MCF 10A (cell line): ENCODE measurements around the gene BMP2K. TPM values are rescaled to one million over a fixed set of nuclear protein-coding genes. Genes with fewer than 3 reads are reported as not detected.
"Not testable (repeated sequence)": the region's sequence is repeated elsewhere in the genome, so short reads cannot be mapped to it uniquely, and the experiment has no call there.

Source experiments
- BruUV-seq: library from RNA; stranded (reverse); fragments of 400-500 nt; replicated peaks from 2 replicates; lab custom pipeline; 2021; lab: Mats Ljungman, UMichigan
- CTCF ChIA-PET: fragments of 300-600 bp; sonication (Branson Sonifier 250); formaldehyde crosslinking; extraction: SDS; loops from one replicate; lab custom pipeline; 2021; ENCODE audit warnings: antibody characterized with exemption, inconsistent platforms; lab: Yijun Ruan, JAX
- POLR2A ChIA-PET: fragments of 300-600, 350-650 bp; sonication (Branson Sonifier 250); formaldehyde crosslinking; extraction: SDS; loops from one replicate; lab custom pipeline; 2020; ENCODE audit warnings: antibody characterized with exemption, inconsistent platforms; lab: Yijun Ruan, JAX
- DNase-seq: peaks from one replicate; pipeline ENCODE4 v3.0.0-alpha.2; 2018; ENCODE audit not compliant: unreplicated experiment
- H3K27ac Mint-ChIP-seq: one replicate; pipeline ENCODE4 v1.8.0; 2022; ENCODE audit warnings: mild to moderate bottlenecking, low read depth, mixed read lengths; ENCODE audit not compliant: unreplicated experiment
- H3K27me3 Mint-ChIP-seq: one replicate; pipeline ENCODE4 v1.8.0; 2022; ENCODE audit warnings: mixed read lengths; ENCODE audit not compliant: insufficient read depth, unreplicated experiment
- H3K36me3 Mint-ChIP-seq: one replicate; pipeline ENCODE4 v1.8.0; 2022; ENCODE audit warnings: mild to moderate bottlenecking, moderate library complexity, mixed read lengths; ENCODE audit not compliant: insufficient read depth, unreplicated experiment
- H3K4me1 Mint-ChIP-seq: one replicate; pipeline ENCODE4 v1.8.0; 2022; ENCODE audit warnings: mixed read lengths; ENCODE audit not compliant: insufficient read depth, unreplicated experiment
- H3K4me3 Mint-ChIP-seq: one replicate; pipeline ENCODE4 v1.8.0; 2022; ENCODE audit warnings: mild to moderate bottlenecking, moderate library complexity, mixed read lengths; ENCODE audit not compliant: unreplicated experiment
- H3K9me3 Mint-ChIP-seq: one replicate; pipeline ENCODE4 v1.8.0; 2022; ENCODE audit warnings: mixed read lengths; ENCODE audit not compliant: unreplicated experiment
- CTCF ChIP-seq: fragments of 200-600 bp; IDR thresholded peaks from one replicate; pipeline ENCODE4 v1.8.0; 2022; ENCODE audit warnings: antibody characterized with exemption, mild to moderate bottlenecking; ENCODE audit not compliant: unreplicated experiment
- intact Hi-C: fragments of 100-400 bp; cut with micrococcal nuclease; formaldehyde crosslinking; loops from 2 replicates; pipeline ENCODE4 v1.14.1; 2022
- total RNA-seq: library from RNA; stranded (reverse); gene quantifications from 2 replicates; pipeline ENCODE4 v1.2.3, GENCODE V29; 2022

BMP2K gene
- total RNA-seq, 1 experiment from 2014 or later = 47.3 TPM

DNA sequence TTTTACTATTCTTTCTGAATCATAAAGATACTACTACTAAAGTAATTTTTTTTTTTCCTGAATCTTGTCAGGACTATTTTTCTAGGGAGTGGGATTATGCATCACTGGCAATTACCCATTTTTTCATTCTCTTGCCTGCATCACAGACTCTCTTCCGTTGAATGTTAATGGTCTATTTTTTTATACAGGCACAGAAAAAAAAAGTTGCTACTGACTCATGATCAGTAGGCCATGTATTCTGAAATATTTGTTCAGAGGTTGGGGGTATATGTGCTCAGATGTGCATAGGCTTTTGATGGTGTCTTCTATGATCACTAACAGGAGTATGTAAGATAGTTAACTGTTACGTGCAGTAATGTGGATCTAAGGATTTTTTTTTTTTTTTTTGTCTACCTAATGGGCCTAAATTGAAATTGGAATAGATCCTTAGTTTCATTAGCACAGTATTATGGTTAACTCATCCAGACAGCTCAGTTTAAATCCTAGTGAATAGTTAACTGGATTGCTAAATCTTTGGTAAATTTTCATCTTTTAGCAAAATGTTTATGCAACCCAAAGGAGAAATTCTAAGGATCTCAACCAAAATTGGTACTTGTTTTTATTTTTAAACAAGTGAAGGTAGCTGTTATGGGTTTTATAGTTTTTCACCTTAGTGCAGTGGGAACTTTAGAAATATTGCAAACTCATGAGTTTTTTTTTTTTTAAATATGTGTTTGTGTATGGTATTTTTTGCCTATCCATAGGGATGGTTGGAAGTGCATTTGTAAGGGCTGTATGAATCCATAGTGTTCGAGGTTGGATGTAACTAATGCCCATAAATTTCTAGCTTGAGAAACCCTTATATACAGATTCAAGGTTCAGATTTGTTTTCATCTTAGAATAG is 12.1 kb downstream of the BMP2K start:
- Mint-ChIP-seq H3K9me3 (no peaks in the 10 kb centered on the region), H3K27ac (no peak overlapping the region), H3K36me3 (no peaks in the 10 kb centered on the region), H3K4me1 (peaks cover 11% of the 10 kb centered on the region), H3K27me3 (no peaks in the 10 kb centered on the region), H3K4me3 (no peak overlapping the region)
- no peak for DNase-seq
- CTCF ChIA-PET = no interaction called here
- BruUV-seq = no TSS peak
- POLR2A ChIA-PET = interaction anchor here (0.7 to 1.4 kb wide), 5 partner anchors 10 to 195 kb away, joined by 3 to 4 read pairs (median 3); no protein-coding TSS in a partner anchor
- TF ChIP-seq CTCF = no peak
- intact Hi-C loops = no loop called here

DNA sequence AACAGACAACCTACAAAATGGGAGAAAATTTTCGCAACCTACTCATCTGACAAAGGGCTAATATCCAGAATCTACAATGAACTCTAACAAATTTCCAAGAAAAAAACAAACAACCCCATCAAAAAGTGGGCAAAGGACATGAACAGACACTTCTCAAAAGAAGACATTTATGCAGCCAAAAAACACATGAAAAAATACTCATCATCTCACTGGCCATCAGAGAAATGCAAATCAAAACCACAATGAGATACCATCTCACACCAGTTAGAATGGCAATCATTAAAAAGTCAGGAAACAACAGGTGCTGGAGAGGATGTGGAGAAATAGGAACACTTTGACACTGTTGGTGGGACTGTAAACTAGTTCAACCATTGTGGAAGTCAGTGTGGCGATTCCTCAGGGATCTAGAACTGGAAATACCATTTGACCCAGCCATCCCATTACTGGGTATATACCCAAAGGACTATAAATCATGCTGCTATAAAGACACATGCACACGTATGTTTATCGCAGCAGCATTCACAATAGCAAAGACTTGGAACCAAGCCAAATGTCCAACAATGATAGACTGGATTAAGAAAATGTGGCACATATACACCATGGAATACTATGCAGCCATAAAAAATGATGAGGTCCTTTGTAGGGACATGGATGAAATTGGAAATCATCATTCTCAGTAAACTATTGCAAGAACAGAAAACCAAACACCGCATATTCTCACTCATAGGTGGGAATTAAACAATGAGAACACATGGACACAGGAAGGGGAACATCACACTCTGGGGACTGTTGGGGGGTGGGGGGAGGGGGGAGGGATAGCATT is 19.7 kb downstream of the BMP2K start:
- H3K36me3 Mint-ChIP-seq, CTCF ChIA-PET: not testable (repeated sequence)

DNA sequence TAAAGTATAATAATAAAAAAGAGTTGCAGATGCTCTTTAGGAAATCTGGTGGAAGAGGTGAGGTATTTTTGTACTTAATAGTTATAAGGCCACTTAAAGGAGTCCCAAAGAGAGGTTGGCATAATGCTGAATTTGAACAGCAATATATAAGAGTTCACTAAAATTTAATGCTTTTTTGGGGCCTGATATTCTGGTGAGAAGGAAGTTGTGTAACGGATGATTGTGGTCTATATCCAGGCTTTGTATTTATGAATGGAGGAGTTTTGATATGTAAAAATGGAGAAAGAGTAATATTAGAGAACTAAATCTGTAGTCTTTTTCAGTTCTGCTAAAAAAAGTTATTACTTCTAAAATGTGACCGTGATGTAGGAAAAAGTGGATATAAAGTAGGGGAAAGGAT is 20.4 kb downstream of the BMP2K start:
- POLR2A ChIA-PET = interaction anchor here (4.9 kb wide), 1 partner anchor 18 kb away, joined by 42 read pairs; the partner anchor contains the start of gene BMP2K

More for the DNA sequence above, 19.7 kb downstream of the BMP2K start:
- H3K27me3 Mint-ChIP-seq, POLR2A ChIA-PET, H3K9me3 Mint-ChIP-seq, intact Hi-C loops, BruUV-seq, H3K27ac Mint-ChIP-seq, DNase-seq, H3K4me3 Mint-ChIP-seq: not testable (repeated sequence)
- H3K4me1 Mint-ChIP-seq = peaks cover 11% of the 10 kb centered on the region

More for the DNA sequence above, 20.4 kb downstream of the BMP2K start:
- intact Hi-C loops = no loop called here
- CTCF ChIA-PET = no interaction called here
- BruUV-seq = no TSS peak
- Mint-ChIP-seq H3K4me1 (peaks cover 17% of the 10 kb centered on the region), H3K4me3 (no peak overlapping the region), H3K36me3 (no peaks in the 10 kb centered on the region), H3K9me3 (no peaks in the 10 kb centered on the region), H3K27me3 (no peaks in the 10 kb centered on the region), H3K27ac (no peak overlapping the region)
- TF ChIP-seq CTCF = no peak
- no peak for DNase-seq
